Body of pancreas (tissue), 4 donors: ENCODE measurements around the gene CMSS1. TPM values are rescaled to one million over a fixed set of nuclear protein-coding genes. Genes with fewer than 3 reads are reported as not detected.

Source experiments
- ATAC-seq: fragments of 150-250 bp; one replicate; pipeline ENCODE4 v1.9.1; 2016
- DNase-seq, 4 donors: peaks; one replicate each; pipeline ENCODE4 v3.0.0-alpha.2; 2019
- H3K27ac ChIP-seq, 4 donors: fragments of 200-600 bp; sonication (generic); 1 replicate in 3 of 4; 2 replicates in 1 of 4; pipeline versions ENCODE4 v1.5.1 to v1.6.1; 2016 to 2019; ENCODE audit warnings: mild to moderate bottlenecking in 1 of 4, mixed read lengths in 1 of 4, moderate library complexity in 1 of 4
- H3K27me3 ChIP-seq, 2 donors: fragments of 200-600 bp; sonication (generic); one replicate each; pipeline ENCODE4 v1.6.0; 2016; ENCODE audit warnings: mild to moderate bottlenecking in 1 of 2
- H3K36me3 ChIP-seq, 2 donors: fragments of 200-600 bp; sonication (generic); replicated peaks in 1 of 2; 2 replicates each; pipeline ENCODE4 v1.5.1; 2016; ENCODE audit warnings: low read depth in 2 of 2; ENCODE audit not compliant: insufficient read depth in 1 of 2
- H3K4me1 ChIP-seq: fragments of 200-600 bp; sonication (generic); one replicate; pipeline ENCODE4 v1.6.0; 2016
- H3K4me3 ChIP-seq, 2 donors: fragments of 200-600 bp; sonication (generic); 1 replicate in 1 of 2; 2 replicates in 1 of 2; pipeline ENCODE4 v1.5.1; 2016 to 2019
- H3K9me3 ChIP-seq, 3 donors: fragments of 200-600 bp; sonication (generic); 1 replicate in 2 of 3; 2 replicates in 1 of 3; pipeline ENCODE4 v1.5.1; 2016
- CTCF ChIP-seq, 7 experiments: fragments of 450-650 bp in 4 of 7; fragments of 200-600 bp in 3 of 7; sonication (generic) in 3 of 7; IDR thresholded peaks; one replicate each; pipeline ENCODE4 v1.5.1; 2016 to 2019; ENCODE audit warnings: antibody characterized with exemption in 7 of 7
- POLR2A ChIP-seq, 3 donors: fragments of 450-650 bp; IDR thresholded peaks; one replicate each; pipeline ENCODE4 v1.6.1; 2016; ENCODE audit warnings: antibody characterized with exemption in 3 of 3, mild to moderate bottlenecking in 2 of 3
- WGBS, 2 donors: methylation state at CpG; one replicate each; pipeline ENCODE4 v1.1.5; 2017; 5-methylcytosine and 5-hydroxymethylcytosine counted together
- intact Hi-C: fragments of 100-400 bp; cut with DNase I; formaldehyde crosslinking; loops from one replicate; pipeline ENCODE4 v1.15.1; 2023
- total RNA-seq, 2 donors: library from RNA; depleted of rRNA; stranded (reverse); fragments of >200 nt; gene quantifications; one replicate each; pipeline ENCODE4 v1.1.0, GENCODE V29; 2016

The CMSS1 gene
- total RNA-seq, 2 donors from 2014 or later, result 3.9 to 21.4 TPM

GRCh38 chr3:99809565-99809964 lies 8.1 kb upstream of the CMSS1 start:
- H3K27me3 ChIP-seq, result no peaks in the 10 kb centered on the region
- no peak for ATAC-seq
- DNase-seq, result no peak
- H3K27ac ChIP-seq, result no peak overlapping the region
- H3K9me3 ChIP-seq, result peaks cover 0 to 6% (median 0%) of the 10 kb centered on the region in 3 donors
- intact Hi-C loops, result no loop called here
- WGBS, 2 donors, result 74 to 87% methylated on average over 2 of the region's 2 CpGs
- no peaks in the 10 kb centered on the region for H3K36me3 ChIP-seq
- no peak overlapping the region for H3K4me3 ChIP-seq
- H3K4me1 ChIP-seq, result no peaks in the 10 kb centered on the region
- TF ChIP-seq POLR2A (IDR thresholded peaks at IDR 0.05) (no peak), CTCF (IDR thresholded peaks at IDR 0.05) (no peak)

- WGBS, 2 donors, result 80 to 86% methylated on average over 1 of the region's 1 CpG
- TF ChIP-seq CTCF (IDR thresholded peaks at IDR 0.05) (no peak), POLR2A (IDR thresholded peaks at IDR 0.05) (no peak)
- no peaks in the 10 kb centered on the region for H3K9me3 ChIP-seq
- H3K27me3 ChIP-seq, result no peaks in the 10 kb centered on the region
- DNase-seq (no peak), ATAC-seq (no peak)
- no peak overlapping the region for H3K27ac ChIP-seq
- H3K4me3 ChIP-seq, result no peak overlapping the region
- H3K4me1 ChIP-seq, result no peaks in the 10 kb centered on the region
- no peaks in the 10 kb centered on the region for H3K36me3 ChIP-seq
- intact Hi-C loops, result no loop called here
These were observed 7.3 kb upstream of the CMSS1 start for GRCh38 chr3:99810403-99810802.

GRCh38 chr3:99817047-99817436 lies 620 bp upstream of the CMSS1 start:
- Histone ChIP-seq H3K4me3 (peak overlapping the region in 1 of 2 donors; percentile 54), H3K4me1 (peaks cover 16% of the 10 kb centered on the region), H3K27me3 (no peaks in the 10 kb centered on the region), H3K36me3 (no peaks in the 10 kb centered on the region), H3K27ac (peak overlapping the region; percentile 76 to 92 (median 89)), H3K9me3 (no peaks in the 10 kb centered on the region)
- DNase-seq (peak in 1 of 4 donors; percentile 20), ATAC-seq (no peak)
- WGBS, 2 donors, result 0 to 6% methylated on average over 14 to 15 of the region's 15 CpGs
- TF ChIP-seq CTCF (IDR thresholded peaks at IDR 0.05) (no peak), POLR2A (IDR thresholded peaks at IDR 0.05) (no peak)
- intact Hi-C loops, result no loop called here

GRCh38 chr3:99818818-99819217 lies 1.2 kb downstream of the CMSS1 start:
- H3K4me3 ChIP-seq, result no peak overlapping the region
- H3K27me3 ChIP-seq, result no peaks in the 10 kb centered on the region
- 73 to 83% methylated on average over 2 of the region's 2 CpGs for WGBS, 2 donors
- H3K36me3 ChIP-seq, result no peaks in the 10 kb centered on the region
- no peak for DNase-seq
- peaks cover 23% of the 10 kb centered on the region for H3K4me1 ChIP-seq
- ATAC-seq, result no peak
- no peak overlapping the region for H3K27ac ChIP-seq
- intact Hi-C loops, result no loop called here
- TF ChIP-seq CTCF (IDR thresholded peaks at IDR 0.05) (no peak), POLR2A (IDR thresholded peaks at IDR 0.05) (no peak)
- no peaks in the 10 kb centered on the region for H3K9me3 ChIP-seq
